ENCODE measurements around the gene AHNAK2.
A peak's percentile ranks its signal among the peaks of the same experiment; 100 is the strongest.
"Not testable (repeated sequence)": the region's sequence is repeated elsewhere in the genome, so short reads cannot be mapped to it uniquely, and the experiment has no call there.

Gene AHNAK2

DNA sequence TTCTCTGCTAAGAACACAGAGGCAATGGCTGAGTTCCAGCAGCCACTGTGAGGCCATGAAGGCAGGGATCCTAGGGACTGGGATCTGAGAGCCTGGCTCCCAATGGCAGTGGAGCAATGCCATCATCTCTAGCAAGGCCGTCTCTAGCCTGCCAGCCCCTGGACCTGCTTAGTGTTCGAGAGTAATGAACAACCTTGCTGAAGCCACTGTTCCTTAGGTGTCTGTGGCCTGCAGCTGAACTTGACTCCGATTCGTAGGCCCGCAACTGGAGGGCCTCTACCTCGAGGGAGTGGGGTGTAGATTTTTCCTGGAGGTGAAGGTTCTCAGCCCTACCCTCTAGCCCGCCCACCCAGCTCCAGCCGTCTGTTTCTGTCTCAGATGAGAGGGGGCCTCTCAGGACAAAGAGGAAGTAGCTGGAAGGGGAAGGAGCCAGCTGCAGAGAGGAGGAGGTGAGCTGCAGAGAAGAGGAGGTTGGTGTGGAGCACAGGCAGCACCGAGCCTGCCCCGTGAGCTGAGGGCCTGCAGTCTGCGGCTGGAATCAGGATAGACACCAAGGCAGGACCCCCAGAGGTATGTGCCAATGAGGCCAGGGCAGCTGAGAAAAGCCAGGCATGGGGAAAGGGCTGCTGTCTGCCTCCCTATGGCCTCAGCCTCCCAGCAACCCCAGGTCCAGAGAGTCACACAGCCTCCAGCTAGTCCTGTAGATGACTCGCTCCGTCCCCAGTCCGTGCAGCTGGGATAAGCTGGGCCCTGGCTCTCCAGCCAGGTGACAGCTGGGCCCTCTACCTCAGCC lies 53.6 kb downstream of the AHNAK2 start, which contains the start of gene PLD4:
TSS of gene PLD4 (plus strand) at position 459 of the 793 bp plus-strand sequence. CDS start 2,262 bp downstream, outside the sequence.
- Histone ChIP-seq H3K9ac (ENCODE audit: low read length) (no peak within 1 kb of the TSS), H3K27me3 (ENCODE audit: control insufficient read depth, insufficient read depth, low read length) (no peaks in the 10 kb centered on the region), H3K36me3 (ENCODE audit: control insufficient read depth, insufficient read depth, low read length) (no peaks in the 10 kb centered on the region), H3K4me1 (ENCODE audit: control insufficient read depth, insufficient read depth, low read length) (no peaks in the 10 kb centered on the region), H3K4me3 (ENCODE audit: low read length) (peak within 1 kb of the TSS; percentile 15), H3K27ac (ENCODE audit: low read depth, low read length) (no peak within 1 kb of the TSS)

DNA sequence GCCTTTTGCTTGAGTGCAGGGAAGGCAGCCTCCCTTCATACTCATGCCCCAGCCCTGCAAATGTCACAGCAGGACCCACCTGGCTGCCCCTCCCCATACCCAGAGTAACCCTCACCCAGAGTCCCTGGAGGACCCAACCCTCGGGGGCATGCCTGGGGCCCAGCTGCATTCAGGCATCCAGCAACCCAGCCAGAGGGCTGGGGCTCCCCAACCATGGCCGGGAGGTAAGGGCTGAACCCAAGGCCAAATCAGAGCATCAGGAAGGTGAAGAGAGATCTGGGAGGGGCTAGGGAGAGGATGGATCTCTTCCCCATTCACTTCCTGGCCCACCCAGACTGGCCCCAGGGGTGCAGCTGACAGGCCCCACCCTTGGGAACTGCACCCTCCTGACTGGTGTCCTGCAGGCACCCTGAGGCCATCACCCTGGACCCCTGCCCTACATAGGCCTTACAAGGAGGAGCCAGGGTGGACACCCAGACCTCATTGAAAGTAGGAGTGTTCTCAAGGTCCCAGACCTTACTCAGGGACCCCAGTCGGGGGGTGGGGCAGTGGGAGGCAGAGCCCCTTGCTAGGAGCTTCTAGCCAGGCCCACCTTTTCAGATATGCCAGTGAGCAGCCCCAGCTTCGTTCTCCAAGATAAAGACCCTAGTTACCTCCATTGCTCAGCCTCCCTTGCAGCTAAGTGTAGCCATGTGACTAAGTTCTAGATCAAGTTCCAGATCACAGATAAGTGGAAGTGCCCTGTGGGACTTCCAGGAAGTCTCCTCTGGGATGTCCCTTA lies 54.3 kb downstream of the AHNAK2 start:
- no peaks in the 10 kb centered on the region for H3K4me1 ChIP-seq (ENCODE audit: control insufficient read depth, insufficient read depth, low read length)
- no peak overlapping the region for H3K4me3 ChIP-seq (ENCODE audit: low read length)
- no peaks in the 10 kb centered on the region for H3K27me3 ChIP-seq (ENCODE audit: control insufficient read depth, insufficient read depth, low read length)
- H3K36me3 ChIP-seq (ENCODE audit: control insufficient read depth, insufficient read depth, low read length): no peaks in the 10 kb centered on the region
- no peak overlapping the region for H3K27ac ChIP-seq (ENCODE audit: low read depth, low read length)
- H3K9ac ChIP-seq (ENCODE audit: low read length): no peak overlapping the region

DNA sequence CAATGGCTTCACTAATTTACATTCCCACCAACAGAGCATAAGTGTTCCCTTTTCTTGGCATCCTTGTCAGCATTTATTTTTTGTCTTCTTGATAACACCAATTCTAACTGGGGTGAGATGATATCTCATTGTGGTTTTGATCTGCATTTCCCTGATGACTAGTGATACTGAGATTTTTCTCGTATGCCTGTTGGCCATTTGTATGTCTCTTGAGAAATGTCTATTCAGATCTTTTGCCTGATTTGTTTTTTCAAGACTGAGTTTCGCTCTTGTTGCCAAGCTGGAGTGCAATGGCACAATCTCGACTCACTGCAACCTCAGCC lies 58.2 kb downstream of the AHNAK2 start:
- no peaks in the 10 kb centered on the region for H3K4me1 ChIP-seq (ENCODE audit: control insufficient read depth, insufficient read depth, low read length)
- H3K4me3 ChIP-seq (ENCODE audit: low read length): no peak overlapping the region
- H3K27ac ChIP-seq (ENCODE audit: low read depth, low read length): no peak overlapping the region
- no peaks in the 10 kb centered on the region for H3K27me3 ChIP-seq (ENCODE audit: control insufficient read depth, insufficient read depth, low read length)
- no peaks in the 10 kb centered on the region for H3K36me3 ChIP-seq (ENCODE audit: control insufficient read depth, insufficient read depth, low read length)
- H3K9ac ChIP-seq (ENCODE audit: low read length): no peak overlapping the region

DNA sequence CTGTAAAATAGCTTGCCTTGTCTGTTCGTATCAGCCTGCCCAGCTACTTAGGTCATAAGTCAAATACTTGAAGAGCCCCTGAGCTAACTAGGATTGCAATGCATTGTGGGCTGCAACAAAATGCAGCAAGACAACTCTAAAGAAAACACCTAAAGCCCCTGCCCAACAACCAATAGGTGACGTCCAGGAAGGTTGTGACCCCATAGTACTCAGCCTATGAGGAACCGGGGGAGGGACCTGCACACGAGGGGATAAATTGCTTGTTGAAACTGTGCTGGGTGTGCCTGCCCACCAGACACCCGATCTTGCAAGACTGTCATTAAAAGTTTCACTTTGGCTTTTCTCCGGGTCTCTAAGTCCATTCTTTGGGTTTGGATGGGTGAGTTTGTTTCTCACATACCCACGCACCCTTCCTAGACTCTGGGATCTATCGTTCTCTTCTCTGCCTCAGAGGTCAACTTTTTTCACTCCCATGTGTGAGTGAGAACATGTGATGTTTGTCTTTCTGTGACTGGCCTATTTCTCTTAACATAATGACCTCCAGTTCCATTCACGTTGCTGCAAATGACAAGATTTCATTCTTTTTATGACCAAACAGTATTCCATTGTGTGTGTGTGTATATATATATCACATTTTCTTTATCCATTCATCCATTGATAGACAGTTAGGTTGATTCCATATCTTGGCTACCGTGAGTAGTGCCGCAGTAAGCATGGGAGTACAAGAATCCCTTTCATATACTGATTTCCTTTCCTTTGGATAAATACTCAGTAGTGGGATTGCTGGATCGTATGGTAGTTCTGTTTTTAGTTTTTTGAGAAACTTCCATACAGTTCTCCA lies 58.8 kb downstream of the AHNAK2 start:
- not testable (repeated sequence) for H3K36me3 ChIP-seq (ENCODE audit: control insufficient read depth, insufficient read depth, low read length); H3K4me1 ChIP-seq (ENCODE audit: control insufficient read depth, insufficient read depth, low read length); H3K27ac ChIP-seq (ENCODE audit: low read depth, low read length); H3K9ac ChIP-seq (ENCODE audit: low read length); H3K4me3 ChIP-seq (ENCODE audit: low read length); H3K27me3 ChIP-seq (ENCODE audit: control insufficient read depth, insufficient read depth, low read length)

DNA sequence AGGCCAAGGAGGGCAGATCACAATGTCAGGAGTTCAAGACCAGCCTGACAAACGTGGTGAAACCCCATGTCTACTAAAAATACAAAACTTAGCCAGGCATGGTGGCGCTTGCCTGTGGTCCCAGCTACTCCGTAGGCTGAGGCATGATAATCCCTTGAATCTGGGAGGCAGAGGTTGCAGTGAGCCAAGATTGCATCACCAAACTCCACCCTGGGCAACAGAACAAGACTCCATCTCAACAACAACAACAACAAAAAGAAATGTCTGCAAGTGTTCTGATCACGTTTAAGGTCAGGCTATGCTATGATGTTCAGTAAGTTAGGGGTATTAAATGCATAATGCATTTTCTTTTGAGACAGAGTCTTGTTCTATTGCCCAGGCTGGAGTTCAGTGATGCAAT lies 60.2 kb downstream of the AHNAK2 start:
- Histone ChIP-seq H3K36me3 (ENCODE audit: control insufficient read depth, insufficient read depth, low read length) (no peaks in the 10 kb centered on the region), H3K27me3 (ENCODE audit: control insufficient read depth, insufficient read depth, low read length) (no peaks in the 10 kb centered on the region), H3K4me1 (ENCODE audit: control insufficient read depth, insufficient read depth, low read length) (no peaks in the 10 kb centered on the region), H3K4me3 (ENCODE audit: low read length) (no peak overlapping the region), H3K9ac (ENCODE audit: low read length) (no peak overlapping the region), H3K27ac (ENCODE audit: low read depth, low read length) (no peak overlapping the region)

DNA sequence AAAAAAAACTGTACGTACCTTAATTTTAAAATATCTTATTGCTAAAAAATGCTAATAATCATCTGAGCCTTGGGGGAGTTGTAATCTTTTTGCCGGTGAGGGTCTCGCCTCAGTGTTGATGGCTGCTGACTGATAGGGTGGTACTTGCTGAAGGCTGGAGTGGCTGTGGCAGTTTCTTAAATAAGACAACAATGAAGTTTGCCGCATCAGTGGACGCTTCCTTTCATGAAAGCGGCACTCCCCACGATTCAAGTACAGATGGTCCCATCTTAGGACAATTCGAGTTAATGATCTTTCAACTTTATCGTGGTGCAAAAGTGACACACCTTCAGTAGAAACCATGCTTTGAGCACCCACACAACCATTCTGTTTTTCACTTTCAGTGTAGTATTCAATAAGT lies 61.1 kb downstream of the AHNAK2 start:
- H3K4me3 ChIP-seq (ENCODE audit: low read length): no peak overlapping the region
- no peaks in the 10 kb centered on the region for H3K36me3 ChIP-seq (ENCODE audit: control insufficient read depth, insufficient read depth, low read length)
- no peaks in the 10 kb centered on the region for H3K4me1 ChIP-seq (ENCODE audit: control insufficient read depth, insufficient read depth, low read length)
- no peak overlapping the region for H3K9ac ChIP-seq (ENCODE audit: low read length)
- H3K27ac ChIP-seq (ENCODE audit: low read depth, low read length): no peak overlapping the region
- H3K27me3 ChIP-seq (ENCODE audit: control insufficient read depth, insufficient read depth, low read length): no peaks in the 10 kb centered on the region

DNA sequence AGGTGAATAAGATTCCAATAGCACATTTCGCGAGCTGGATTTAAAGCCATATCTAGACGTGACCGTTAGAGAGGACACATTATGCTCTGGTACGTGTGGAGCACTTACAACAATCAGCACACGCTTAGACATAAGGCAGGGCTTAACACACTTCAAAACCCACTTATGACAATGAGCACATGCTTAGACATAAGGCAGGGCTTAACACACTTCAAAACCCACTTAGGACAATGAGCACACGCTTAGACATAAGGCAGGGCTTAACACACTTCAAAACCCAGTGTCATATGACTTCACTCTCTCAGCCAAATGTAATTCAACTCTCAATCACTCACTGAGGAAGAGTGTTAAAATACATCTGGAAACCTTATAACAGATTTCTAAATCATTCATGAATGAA lies 64.7 kb downstream of the AHNAK2 start:
- Histone ChIP-seq H3K27ac (ENCODE audit: low read depth, low read length) (no peak overlapping the region), H3K27me3 (ENCODE audit: control insufficient read depth, insufficient read depth, low read length) (no peaks in the 10 kb centered on the region), H3K36me3 (ENCODE audit: control insufficient read depth, insufficient read depth, low read length) (no peaks in the 10 kb centered on the region), H3K9ac (ENCODE audit: low read length) (no peak overlapping the region), H3K4me3 (ENCODE audit: low read length) (no peak overlapping the region), H3K4me1 (ENCODE audit: control insufficient read depth, insufficient read depth, low read length) (no peaks in the 10 kb centered on the region)

DNA sequence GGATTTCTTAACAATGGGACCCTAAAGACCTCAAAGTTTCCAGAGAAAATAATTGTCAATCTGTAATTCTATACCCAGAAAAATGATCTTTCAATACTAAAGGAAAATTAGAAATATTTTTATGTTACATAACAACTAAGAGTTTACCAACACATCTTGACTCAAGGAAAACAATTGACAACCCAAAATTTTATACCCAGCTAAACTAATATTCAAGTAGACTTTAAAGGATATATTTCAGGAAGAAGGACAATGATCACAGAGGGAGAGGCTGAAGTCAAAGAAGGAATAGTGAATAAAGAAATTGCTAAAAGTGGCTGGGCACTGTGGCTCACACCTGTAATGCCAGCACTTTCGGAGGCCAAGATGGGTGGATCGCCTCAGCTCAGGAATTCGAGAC lies 66.1 kb downstream of the AHNAK2 start:
- Histone ChIP-seq H3K4me3 (ENCODE audit: low read length) (no peak overlapping the region), H3K36me3 (ENCODE audit: control insufficient read depth, insufficient read depth, low read length) (no peaks in the 10 kb centered on the region), H3K9ac (ENCODE audit: low read length) (no peak overlapping the region), H3K27ac (ENCODE audit: low read depth, low read length) (no peak overlapping the region), H3K4me1 (ENCODE audit: control insufficient read depth, insufficient read depth, low read length) (no peaks in the 10 kb centered on the region), H3K27me3 (ENCODE audit: control insufficient read depth, insufficient read depth, low read length) (no peaks in the 10 kb centered on the region)

DNA sequence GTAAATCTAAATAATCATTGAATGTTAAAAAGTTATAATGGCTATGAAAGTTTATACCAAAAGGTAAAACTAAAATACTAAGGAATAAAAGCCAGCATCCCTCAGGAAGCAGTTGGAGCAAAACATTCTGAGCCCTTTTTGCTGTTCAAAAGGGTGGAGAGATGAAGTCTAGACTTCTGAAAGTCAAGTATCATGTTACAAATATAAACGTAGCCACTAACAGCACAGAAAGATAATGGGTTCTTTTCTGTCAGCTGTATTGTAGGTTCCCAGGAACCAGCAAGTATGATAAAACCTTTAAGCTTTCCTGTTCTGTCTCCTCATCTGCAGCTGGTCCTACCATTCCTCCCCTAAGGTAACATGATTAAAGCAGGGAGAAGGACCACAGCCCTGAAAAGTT lies 69.9 kb downstream of the AHNAK2 start:
- H3K27me3 ChIP-seq (ENCODE audit: control insufficient read depth, insufficient read depth, low read length): no peaks in the 10 kb centered on the region
- no peaks in the 10 kb centered on the region for H3K36me3 ChIP-seq (ENCODE audit: control insufficient read depth, insufficient read depth, low read length)
- H3K9ac ChIP-seq (ENCODE audit: low read length): no peak overlapping the region
- H3K4me3 ChIP-seq (ENCODE audit: low read length): no peak overlapping the region
- no peaks in the 10 kb centered on the region for H3K4me1 ChIP-seq (ENCODE audit: control insufficient read depth, insufficient read depth, low read length)
- no peak overlapping the region for H3K27ac ChIP-seq (ENCODE audit: low read depth, low read length)

DNA sequence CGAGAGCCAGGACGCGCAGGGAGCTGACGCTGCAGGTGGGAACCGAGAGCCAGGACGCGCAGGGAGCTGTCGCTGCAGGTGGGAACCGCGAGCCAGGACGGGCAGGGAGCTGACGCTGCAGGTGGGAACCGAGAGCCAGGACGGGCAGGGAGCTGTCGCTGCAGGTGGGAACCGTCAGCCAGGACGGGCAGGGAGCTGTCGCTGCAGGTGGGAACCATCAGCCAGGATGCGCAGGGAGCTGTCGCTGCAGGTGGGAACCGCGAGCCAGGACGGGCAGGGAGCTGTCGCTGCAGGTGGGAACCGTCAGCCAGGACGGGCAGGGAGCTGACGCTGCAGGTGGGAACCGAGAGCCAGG lies 72.6 kb downstream of the AHNAK2 start:
- not testable (repeated sequence) for H3K27ac ChIP-seq (ENCODE audit: low read depth, low read length); H3K27me3 ChIP-seq (ENCODE audit: control insufficient read depth, insufficient read depth, low read length); H3K4me3 ChIP-seq (ENCODE audit: low read length); H3K4me1 ChIP-seq (ENCODE audit: control insufficient read depth, insufficient read depth, low read length); H3K36me3 ChIP-seq (ENCODE audit: control insufficient read depth, insufficient read depth, low read length); H3K9ac ChIP-seq (ENCODE audit: low read length)

DNA sequence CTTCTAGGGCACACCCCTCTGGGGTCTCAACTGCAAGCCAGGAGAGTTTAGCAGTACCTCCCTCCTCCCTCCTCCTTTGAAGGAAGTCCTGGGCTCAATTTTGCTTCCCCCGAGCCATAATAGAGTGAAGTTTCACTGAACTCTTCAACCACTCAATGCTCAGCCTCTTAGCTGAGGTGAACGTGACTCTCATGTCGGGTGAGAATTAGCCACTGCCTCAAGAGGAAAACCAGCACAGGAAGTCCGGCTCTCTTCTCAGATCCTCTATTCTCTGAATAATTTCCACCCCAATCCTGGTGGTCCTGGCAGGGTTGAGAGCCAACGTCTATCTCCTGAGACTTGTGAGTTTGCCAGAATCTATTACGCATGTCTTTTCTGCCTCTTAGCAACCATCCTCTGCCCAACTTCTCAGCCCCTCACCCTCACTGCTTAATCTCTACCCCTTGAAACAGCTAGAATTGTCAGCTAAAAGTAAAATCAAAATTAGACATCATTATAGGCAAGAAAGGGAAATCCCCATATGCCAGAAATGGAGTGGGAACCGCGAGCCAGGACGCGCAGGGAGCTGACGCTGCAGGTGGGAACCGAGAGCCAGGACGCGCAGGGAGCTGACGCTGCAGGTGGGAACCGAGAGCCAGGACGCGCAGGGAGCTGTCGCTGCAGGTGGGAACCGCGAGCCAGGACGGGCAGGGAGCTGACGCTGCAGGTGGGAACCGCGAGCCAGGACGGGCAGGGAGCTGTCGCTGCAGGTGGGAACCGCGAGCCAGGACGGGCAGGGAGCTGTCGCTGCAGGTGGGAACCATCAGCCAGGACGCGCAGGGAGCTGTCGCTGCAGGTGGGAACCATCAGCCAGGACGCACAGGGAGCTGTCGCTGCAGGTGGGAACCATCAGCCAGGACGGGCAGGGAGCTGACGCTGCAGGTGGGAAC lies 73.3 kb downstream of the AHNAK2 start:
- not testable (repeated sequence) for H3K27ac ChIP-seq (ENCODE audit: low read depth, low read length); H3K4me1 ChIP-seq (ENCODE audit: control insufficient read depth, insufficient read depth, low read length); H3K27me3 ChIP-seq (ENCODE audit: control insufficient read depth, insufficient read depth, low read length); H3K36me3 ChIP-seq (ENCODE audit: control insufficient read depth, insufficient read depth, low read length); H3K4me3 ChIP-seq (ENCODE audit: low read length); H3K9ac ChIP-seq (ENCODE audit: low read length)

DNA sequence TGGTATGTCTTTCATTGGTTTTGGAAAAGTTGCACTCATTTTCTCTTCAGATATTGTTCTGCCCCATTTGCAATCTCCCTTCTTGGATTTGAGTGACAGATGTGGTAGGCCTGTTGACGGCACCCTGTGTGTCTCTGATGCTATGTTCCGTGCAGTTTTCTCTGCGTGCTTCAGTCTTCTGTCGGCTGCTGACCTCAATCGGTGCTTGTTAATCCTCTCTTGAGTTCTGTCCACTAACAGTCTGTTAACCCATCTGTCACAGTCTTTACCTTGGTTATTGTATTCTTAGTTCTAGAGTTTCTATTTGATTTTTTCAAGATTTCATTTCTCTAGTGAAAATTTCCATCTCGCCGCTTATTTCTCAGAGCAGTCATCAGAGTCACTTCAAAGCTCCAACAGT lies 74.2 kb downstream of the AHNAK2 start:
- no peaks in the 10 kb centered on the region for H3K36me3 ChIP-seq (ENCODE audit: control insufficient read depth, insufficient read depth, low read length)
- H3K27ac ChIP-seq (ENCODE audit: low read depth, low read length): no peak overlapping the region
- no peaks in the 10 kb centered on the region for H3K4me1 ChIP-seq (ENCODE audit: control insufficient read depth, insufficient read depth, low read length)

More for the DNA sequence above, 74.2 kb downstream of the AHNAK2 start:
- Histone ChIP-seq H3K4me3 (ENCODE audit: low read length) (no peak overlapping the region), H3K27me3 (ENCODE audit: control insufficient read depth, insufficient read depth, low read length) (no peaks in the 10 kb centered on the region), H3K9ac (ENCODE audit: low read length) (no peak overlapping the region)
